Heart right ventricle (tissue), 16 donors: Measurements from ENCODE around the gene ATF2. TPM values are rescaled to one million over a fixed set of nuclear protein-coding genes. Genes with fewer than 3 reads are reported as not detected.

Experiments
- ATAC-seq, 8 donors: fragments of 200-7000 bp; cut with Tn5 transposase; one replicate each; pipeline ENCODE4 v1.9.1; 2020; ENCODE audit warnings: mild to moderate bottlenecking in 8 of 8, moderate library complexity in 8 of 8, moderate number of reproducible peaks in 1 of 8
- DNase-seq, 2 donors: peaks; one replicate each; pipeline ENCODE4 v3.0.0-alpha.2; 2020
- H3K27ac ChIP-seq, 10 donors: fragments of 200-600 bp; sonication (generic) in 2 of 10; one replicate each; pipeline versions ENCODE4 v1.5.0 to v1.8.0; 2020 to 2022; ENCODE audit warnings: mild to moderate bottlenecking in 3 of 10
- H3K27me3 ChIP-seq, 7 donors: fragments of 200-600 bp; one replicate each; pipeline ENCODE4 v1.8.0; 2021 to 2022; ENCODE audit warnings: mild to moderate bottlenecking in 2 of 7
- H3K36me3 ChIP-seq, 9 donors: fragments of 200-600 bp; sonication (generic) in 1 of 9; one replicate each; pipeline versions ENCODE4 v1.5.0 to v1.8.0; 2020 to 2022; ENCODE audit warnings: mild to moderate bottlenecking in 2 of 9
- H3K4me1 ChIP-seq, 9 donors: fragments of 200-600 bp; sonication (generic) in 1 of 9; one replicate each; pipeline versions ENCODE4 v1.5.0 to v1.8.0; 2020 to 2022; ENCODE audit warnings: mild to moderate bottlenecking in 4 of 9
- H3K4me3 ChIP-seq, 10 donors: fragments of 200-600 bp; sonication (generic) in 2 of 10; one replicate each; pipeline versions ENCODE4 v1.5.0 to v1.8.0; 2020 to 2022; ENCODE audit warnings: mild to moderate bottlenecking in 7 of 10, moderate library complexity in 2 of 10
- H3K9me3 ChIP-seq, 11 donors: fragments of 200-600 bp in 10 of 11; sonication (generic) in 2 of 11; one replicate each; pipeline versions ENCODE4 v1.5.0 to v1.8.0; 2013 to 2022; ENCODE audit warnings: mild to moderate bottlenecking in 2 of 11, control low read depth in 1 of 11, moderate library complexity in 1 of 11
- WGBS, 2 donors: extraction: QIAGEN DNeasy Blood & Tissue Kit; methylation state at CpG; one replicate each; pipeline ENCODE4 v1.1.7; 2013; ENCODE audit warnings: inconsistent platforms in 1 of 2; 5-methylcytosine and 5-hydroxymethylcytosine counted together
- intact Hi-C, 10 donors: fragments of 100-400 bp; cut with DNase I; formaldehyde crosslinking; loops; one replicate each; pipeline versions ENCODE4 v1.11.1 to v1.14.2; 2022
- polyA plus RNA-seq, 2 donors: library from polyadenylated mRNA; stranded (reverse); fragments of 200-250 nt; gene quantifications; one replicate each; pipeline ENCODE4 v1.2.3, GENCODE V29; 2013
- total RNA-seq, 10 donors: library from RNA; stranded (reverse); fragmentation: NEBNext Ultra II Directional in 3 of 10; extraction: Animal tissue kit (Norgen Biotek cat#: 25700) in 3 of 10; gene quantifications; one replicate each; pipeline versions ENCODE4 v1.2.1 to v1.2.4, GENCODE V29; 2021 to 2023
- TF ChIP-seq, protein P1 (sequence below), 9 donors: fragments of 200-600 bp; sonication (generic) in 2 of 9; IDR thresholded peaks; one replicate each; pipeline versions ENCODE4 v1.5.0 to v1.8.0; 2021 to 2022; ENCODE audit warnings: antibody characterized with exemption in 9 of 9, mild to moderate bottlenecking in 5 of 9, moderate library complexity in 1 of 9
- donor health status: Arrhythmogenic right ventricular cardiomyopathy.
- donor health status: ischemic (EF 13 %, LVEDD 7.1; RV severe dilation, severe dysfunction).
- donor health status: healthy with polysubstance abuse.
- donor health status: DM: no; HTN: yes; CAD: no.
- donor health status: DM: no; HTN: no; CAD: no.
- donor health status: ischemic (EF 25% LVEDD 6.9; RV normal size, moderate dysfunction).
- donor health status: ischemic (EF 25% LVEDD 5.7; RV mildly dilated, moderate dysfunction).
- donor health status: healthy.
- donor health status: DM: yes; HTN: yes; CAD: no.
- donor health status: Ischemic cardiomyopathy.
- donor health status: ischemic (EF 35%, LVEDD 5.7; RV mildly dilated, moderate dysfunction).
- donor health status: nonischemic (EF 11% LVEDD 7.7; RV severe dilation, severe dysfunction).
- donor health status: DM: yes; HTN: yes; CAD: no.
- donor health status: PGD.
- donor health status: ischemic (EF 29% LVEDD 5.4; RV normal size, mild dysfunction).
- donor health status: nonischemic (EF 23%, LVEDD 6.1; RV moderate dilation, normal function).

Gene ATF2
- total and polyA plus RNA-seq, 12 donors = 7.8 to 39.8 (median 29.0) TPM

DNA sequence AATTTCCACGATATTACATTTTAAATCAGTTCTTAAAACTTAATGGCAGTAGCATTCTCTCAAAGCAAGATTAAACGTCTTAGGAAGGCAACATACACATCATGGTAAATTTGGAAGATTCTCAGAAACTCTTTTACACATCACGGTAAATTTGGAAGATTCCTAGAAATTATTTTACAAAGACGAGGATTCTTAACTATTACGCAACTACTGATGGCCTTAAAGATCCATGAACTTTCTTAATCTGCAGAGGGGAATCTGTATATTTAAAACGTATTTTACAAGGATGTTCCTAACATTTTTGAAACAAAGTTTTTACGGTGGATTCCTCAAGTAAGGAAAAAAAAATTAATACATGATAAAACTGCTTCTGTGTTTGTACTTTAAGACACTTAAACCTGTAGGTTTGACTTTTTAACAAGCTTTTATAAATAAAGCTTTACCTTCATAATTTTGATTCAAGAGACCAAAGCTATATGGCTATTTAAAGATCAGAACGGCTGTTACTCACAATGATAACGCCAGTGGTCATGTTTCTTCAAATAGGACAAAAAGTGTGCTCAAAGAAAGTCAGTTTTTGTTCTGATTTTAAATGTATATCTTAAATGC is 1.7 kb downstream of the ATF2 start:
- H3K9me3 ChIP-seq = no peaks in the 10 kb centered on the region

DNA sequence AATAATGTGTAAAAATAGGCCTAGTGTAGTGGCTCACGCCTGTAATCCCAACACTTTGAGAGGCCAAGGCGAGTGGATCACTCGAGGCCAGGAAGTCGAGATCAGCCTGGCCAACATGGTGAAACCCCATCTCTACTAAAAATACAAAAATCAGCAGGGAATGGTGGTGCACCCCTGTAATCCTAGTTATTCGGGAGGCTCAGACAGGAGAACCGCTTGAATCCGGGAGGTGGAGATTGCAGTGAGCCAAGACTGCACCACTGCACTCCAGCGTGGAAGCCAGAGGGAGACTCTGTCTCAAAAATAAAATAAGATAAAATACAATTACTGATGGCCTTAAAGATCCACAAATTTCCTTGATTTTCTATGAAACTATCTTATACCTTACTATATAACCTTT is 3.8 kb downstream of the ATF2 start:
- ATAC-seq (no peak), DNase-seq (no peak)
- H3K36me3 ChIP-seq = no peaks in the 10 kb centered on the region
- WGBS, 2 donors = 94 to 96% methylated on average over 8 of the region's 8 CpGs
- intact Hi-C loops = loop anchor here in 2 of 10 donors (10.0 kb wide), 2 partner anchors 49 to 159 kb away; partner anchors contain the start of gene CHN1 (in 1 of the 2)
- H3K4me3 ChIP-seq = no peak overlapping the region
- no peaks in the 10 kb centered on the region for H3K9me3 ChIP-seq
- TF ChIP-seq, protein P1, sequence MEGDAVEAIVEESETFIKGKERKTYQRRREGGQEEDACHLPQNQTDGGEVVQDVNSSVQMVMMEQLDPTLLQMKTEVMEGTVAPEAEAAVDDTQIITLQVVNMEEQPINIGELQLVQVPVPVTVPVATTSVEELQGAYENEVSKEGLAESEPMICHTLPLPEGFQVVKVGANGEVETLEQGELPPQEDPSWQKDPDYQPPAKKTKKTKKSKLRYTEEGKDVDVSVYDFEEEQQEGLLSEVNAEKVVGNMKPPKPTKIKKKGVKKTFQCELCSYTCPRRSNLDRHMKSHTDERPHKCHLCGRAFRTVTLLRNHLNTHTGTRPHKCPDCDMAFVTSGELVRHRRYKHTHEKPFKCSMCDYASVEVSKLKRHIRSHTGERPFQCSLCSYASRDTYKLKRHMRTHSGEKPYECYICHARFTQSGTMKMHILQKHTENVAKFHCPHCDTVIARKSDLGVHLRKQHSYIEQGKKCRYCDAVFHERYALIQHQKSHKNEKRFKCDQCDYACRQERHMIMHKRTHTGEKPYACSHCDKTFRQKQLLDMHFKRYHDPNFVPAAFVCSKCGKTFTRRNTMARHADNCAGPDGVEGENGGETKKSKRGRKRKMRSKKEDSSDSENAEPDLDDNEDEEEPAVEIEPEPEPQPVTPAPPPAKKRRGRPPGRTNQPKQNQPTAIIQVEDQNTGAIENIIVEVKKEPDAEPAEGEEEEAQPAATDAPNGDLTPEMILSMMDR (IDR thresholded peaks at IDR 0.05) = no peak
- no peaks in the 10 kb centered on the region for H3K27me3 ChIP-seq
- no peak overlapping the region for H3K27ac ChIP-seq
- H3K4me1 ChIP-seq = peaks cover 0 to 43% (median 24%) of the 10 kb centered on the region in 9 donors

More for the DNA sequence above, 1.7 kb downstream of the ATF2 start:
- Histone ChIP-seq H3K36me3 (no peaks in the 10 kb centered on the region), H3K4me3 (peak overlapping the region; percentile 67 to 98 (median 88)), H3K4me1 (peaks cover 0 to 38% (median 26%) of the 10 kb centered on the region in 9 donors), H3K27ac (peak overlapping the region in 5 of 10 donors; percentile 90 to 98 (median 97)), H3K27me3 (no peaks in the 10 kb centered on the region)
- intact Hi-C loops = loop anchor here in 3 of 10 donors (5.0 to 10.0 kb wide), 3 partner anchors 34 to 162 kb away; partner anchors contain the start of gene CHN1 (in 1 of the 3)
- WGBS, 2 donors = 40 to 46% methylated on average over 9 of the region's 9 CpGs
- ATAC-seq (no peak), DNase-seq (no peak)
- TF ChIP-seq, protein P1 (IDR thresholded peaks at IDR 0.05) = no peak

DNA sequence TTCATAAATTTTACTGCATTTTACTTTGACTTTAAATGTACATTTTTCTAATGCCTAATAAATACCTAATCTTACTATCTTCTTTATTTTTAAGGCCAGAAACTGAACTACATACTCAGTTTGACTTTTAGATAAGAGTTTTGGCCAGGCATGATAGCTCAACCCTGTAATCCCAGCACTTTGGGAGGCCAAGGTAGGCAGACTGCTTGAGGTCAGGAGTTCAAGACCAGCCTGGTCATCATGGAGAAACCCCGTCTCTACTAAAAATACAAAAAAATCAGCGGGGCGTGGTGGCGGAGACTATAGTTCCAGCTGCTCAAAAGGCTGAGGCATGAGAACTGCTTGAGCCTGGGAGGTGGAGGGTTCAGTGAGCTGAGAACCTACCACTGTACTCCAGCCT is 9.1 kb downstream of the ATF2 start:
- H3K27me3 ChIP-seq = no peaks in the 10 kb centered on the region
- H3K4me3 ChIP-seq = no peak overlapping the region
- peaks cover 0 to 11% (median 0%) of the 10 kb centered on the region in 9 donors for H3K36me3 ChIP-seq
- intact Hi-C loops = no loop called here
- TF ChIP-seq, protein P1 (IDR thresholded peaks at IDR 0.05) = no peak
- no peak for DNase-seq
- H3K9me3 ChIP-seq = no peaks in the 10 kb centered on the region
- no peak overlapping the region for H3K27ac ChIP-seq
- H3K4me1 ChIP-seq = peaks cover 0 to 45% (median 22%) of the 10 kb centered on the region in 9 donors
- no peak for ATAC-seq
- 95 to 96% methylated on average over 4 of the region's 4 CpGs for WGBS, 2 donors

DNA sequence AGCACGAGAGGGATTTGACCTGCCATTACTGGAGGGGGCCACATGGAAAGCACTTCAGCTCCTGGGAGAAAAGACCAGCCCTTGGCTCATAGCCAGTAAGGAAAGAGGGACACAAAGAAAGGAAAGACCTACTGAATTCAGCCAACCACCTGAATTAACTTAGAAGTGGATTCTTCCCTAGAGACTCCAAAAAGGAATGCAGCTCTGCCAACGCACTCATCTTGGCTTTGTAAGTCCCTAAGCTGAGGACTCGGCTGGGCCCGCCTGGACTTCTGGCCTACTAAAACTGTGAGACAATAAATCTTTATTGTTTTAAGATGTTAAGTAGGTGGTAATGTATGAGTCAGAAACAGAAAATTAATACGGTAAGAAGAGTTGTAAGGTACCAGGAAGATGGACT is 11.5 kb downstream of the ATF2 start:
- no peak overlapping the region for H3K4me3 ChIP-seq
- WGBS, 2 donors = 54 to 67% methylated on average over 5 of the region's 5 CpGs
- TF ChIP-seq, protein P1 (IDR thresholded peaks at IDR 0.05) = no peak
- peaks cover 4 to 59% (median 33%) of the 10 kb centered on the region in 9 donors for H3K4me1 ChIP-seq
- ATAC-seq (no peak), DNase-seq (peak in 1 of 2 donors; percentile 6)
- H3K36me3 ChIP-seq = peaks cover 0 to 11% (median 0%) of the 10 kb centered on the region in 9 donors
- H3K27ac ChIP-seq = peak overlapping the region in 1 of 10 donors; percentile 11
- intact Hi-C loops = no loop called here
- H3K27me3 ChIP-seq = no peaks in the 10 kb centered on the region
- no peaks in the 10 kb centered on the region for H3K9me3 ChIP-seq
